GM21528 (cell line): ENCODE data around the gene CWC27.
A peak's percentile ranks its signal among the peaks of the same experiment; 100 is the strongest.

Source experiments
- ATAC-seq: cut with Tn5 transposase; IDR thresholded peaks from one replicate; pipeline ENCODE4 v1.9.1; 2021; ENCODE audit warnings: mild to moderate bottlenecking, moderate library complexity; ENCODE audit not compliant: unreplicated experiment, low FRiP score

Gene CWC27

DNA sequence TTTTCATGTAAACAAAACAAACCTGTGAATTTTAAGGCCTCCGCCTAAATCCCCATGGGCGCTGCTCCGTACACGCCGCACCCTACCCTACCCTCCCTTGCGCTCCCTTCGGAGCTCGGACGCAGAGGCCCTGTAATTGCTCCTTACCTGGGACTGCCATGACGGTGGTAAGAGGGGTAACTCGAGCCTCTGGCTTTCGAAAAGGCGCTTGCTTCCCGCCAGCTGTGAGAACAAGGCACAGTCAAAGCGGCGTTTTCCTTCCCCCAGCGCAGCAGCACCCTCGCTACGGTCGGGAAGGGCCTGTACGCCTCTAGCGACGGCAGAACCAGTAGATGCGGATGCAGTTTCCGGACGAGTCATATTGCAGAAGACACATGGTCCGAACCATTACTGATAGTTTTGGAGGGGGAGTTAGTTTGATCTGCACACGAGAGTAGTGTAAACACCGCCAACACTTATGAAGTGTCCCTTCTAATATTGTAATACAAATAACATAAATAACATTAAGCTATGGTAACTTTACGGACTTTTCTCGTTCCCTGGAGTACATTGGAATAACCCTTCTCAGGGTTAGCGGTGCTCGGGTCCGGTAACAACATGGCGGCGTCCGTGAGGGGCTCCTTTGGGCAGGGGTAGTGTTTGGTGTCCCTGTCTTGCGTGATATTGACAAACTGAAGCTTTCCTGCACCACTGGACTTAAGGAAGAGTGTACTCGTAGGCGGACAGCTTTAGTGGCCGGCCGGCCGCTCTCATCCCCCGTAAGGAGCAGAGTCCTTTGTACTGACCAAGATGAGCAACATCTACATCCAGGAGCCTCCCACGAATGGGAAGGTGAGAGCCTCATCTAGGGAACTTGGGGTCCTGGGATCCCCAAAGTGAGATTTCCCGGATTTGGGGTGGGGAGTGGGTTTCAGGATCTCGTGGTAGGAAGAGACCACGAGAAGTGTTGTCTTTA is at the start of gene CWC27, which contains the start of gene SREK1IP1:
CWC27 (plus strand) TSS at position 573 of the 955 bp plus-strand sequence; CDS start at position 790, 217 bp downstream.
SREK1IP1 (minus strand) TSS at position 334 of the 955 bp plus-strand sequence; CDS start at position 160, 174 bp downstream.
- ATAC-seq = peak; percentile 99

GRCh38 chr5:64722588-64722987 is 46.1 kb upstream of the CWC27 start:
- ATAC-seq = no peak

GRCh38 chr5:64727150-64727549 is 41.6 kb upstream of the CWC27 start:
- ATAC-seq = no peak

- no peak for ATAC-seq
Observed at GRCh38 chr5:64742411-64742810, 26.3 kb upstream of the CWC27 start.

DNA sequence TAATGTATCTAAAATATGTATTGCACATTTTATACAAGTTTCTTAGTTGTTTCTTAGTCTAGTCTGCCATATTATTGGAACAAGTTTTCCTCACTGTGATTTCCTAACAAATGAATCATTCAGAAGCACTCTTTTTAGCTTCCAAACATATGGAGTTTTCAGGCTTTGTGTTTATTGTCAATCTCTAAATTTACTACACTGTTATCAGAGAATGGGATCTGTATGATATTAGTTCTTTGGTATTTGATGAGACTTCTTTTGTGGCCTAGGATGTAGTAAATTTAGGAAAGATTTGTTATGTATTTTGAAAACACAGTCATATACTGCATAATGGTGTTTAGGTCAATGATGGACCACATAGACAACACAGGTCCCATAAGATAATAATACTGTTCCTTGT is 25.9 kb upstream of the CWC27 start:
- ATAC-seq = no peak

GRCh38 chr5:64744914-64745313 is 23.8 kb upstream of the CWC27 start:
- no peak for ATAC-seq

- no peak for ATAC-seq
Observed at GRCh38 chr5:64746446-64746845, 22.3 kb upstream of the CWC27 start.

DNA sequence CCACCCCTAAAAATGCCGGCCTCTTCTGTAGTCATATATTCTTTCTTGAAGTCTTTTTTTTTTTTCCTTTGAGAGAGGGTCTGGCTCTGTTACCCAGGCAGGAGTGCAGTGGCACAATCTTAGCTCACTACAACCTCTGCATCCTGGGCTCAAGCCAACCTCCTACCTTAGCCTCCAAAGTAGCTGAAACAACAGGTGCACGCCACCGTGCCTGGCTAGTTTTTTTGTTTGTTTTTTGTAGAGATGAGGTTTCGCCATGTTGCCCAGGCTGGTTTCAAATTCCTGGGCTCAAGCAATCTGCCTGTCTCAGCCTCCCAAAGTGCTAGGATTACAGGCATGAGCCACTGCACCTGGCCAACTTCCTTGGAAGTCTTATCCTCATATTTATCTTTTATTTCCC is 19.3 kb upstream of the CWC27 start:
- ATAC-seq = no peak

DNA sequence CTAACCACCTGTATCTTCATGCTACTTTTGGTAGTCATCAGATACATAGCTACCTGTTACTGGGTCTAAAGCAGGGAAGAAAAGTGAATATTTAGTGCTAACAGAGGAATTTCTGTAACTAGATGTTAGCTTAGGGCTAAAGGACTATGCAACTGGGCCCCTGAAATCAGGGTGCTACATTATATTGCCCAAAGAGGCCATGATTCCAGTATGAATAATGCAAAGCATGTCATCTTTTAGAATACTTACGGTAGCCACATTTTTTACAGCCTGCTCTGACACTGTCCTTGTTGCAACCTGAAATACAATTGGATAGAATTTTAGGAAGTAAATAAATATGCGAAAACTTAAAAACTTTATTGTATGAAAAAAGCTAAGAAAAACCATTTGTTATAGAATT is 14.7 kb upstream of the CWC27 start:
- no peak for ATAC-seq

DNA sequence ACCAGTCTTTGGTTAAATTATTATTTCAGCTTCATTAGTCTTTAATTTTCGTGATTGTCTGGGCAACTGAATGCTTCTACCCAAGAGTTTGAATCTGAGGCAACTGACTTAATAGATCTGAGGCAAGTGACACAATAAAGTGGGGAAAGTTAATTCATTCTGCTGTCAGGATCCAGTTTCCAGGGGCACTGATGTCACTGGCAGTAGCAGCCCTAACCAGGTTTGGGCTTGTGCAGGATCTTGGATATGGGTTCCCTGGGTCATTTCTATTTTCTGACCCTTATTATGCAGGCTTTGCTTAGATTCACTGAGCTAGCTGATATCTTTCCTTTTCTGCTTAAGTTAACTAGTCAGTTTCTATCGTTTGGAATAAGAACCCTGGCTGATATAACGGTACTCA is 9.8 kb upstream of the CWC27 start:
- ATAC-seq = no peak

GRCh38 chr5:64759960-64760660 is 8.6 kb upstream of the CWC27 start:
- no peak for ATAC-seq

DNA sequence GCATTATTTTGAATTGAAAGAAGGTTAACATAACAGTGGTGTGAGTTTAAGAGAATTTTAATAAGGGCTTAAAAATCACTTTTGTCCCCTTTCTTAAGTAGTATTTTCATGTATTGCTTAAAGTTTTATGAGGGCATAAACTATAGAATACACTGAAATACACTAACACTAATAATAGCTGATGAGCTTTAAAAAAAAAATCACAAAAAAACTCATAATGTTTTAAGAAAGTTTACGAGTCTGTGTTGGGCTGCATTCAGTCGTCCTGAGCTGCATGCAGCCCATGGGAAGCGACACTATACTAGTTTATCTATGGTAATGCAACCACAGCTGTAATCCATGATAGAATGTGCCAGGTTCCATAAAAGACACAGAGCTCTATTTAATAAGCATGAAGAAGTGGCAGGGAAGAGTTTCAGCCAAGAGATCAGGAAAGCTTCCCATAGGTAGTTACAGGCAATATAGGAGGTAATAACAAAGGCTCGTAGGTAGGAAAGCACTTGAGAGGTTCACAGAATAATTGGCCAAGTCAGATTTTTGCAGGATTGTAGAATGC is 4.7 kb upstream of the CWC27 start:
- no peak for ATAC-seq

GRCh38 chr5:64765804-64766504 is 2.8 kb upstream of the CWC27 start:
- no peak for ATAC-seq

GRCh38 chr5:64766941-64767340 is 1.8 kb upstream of the CWC27 start:
- no peak for ATAC-seq

GRCh38 chr5:64767959-64768357 is 772 bp upstream of the CWC27 start:
- ATAC-seq = peak; percentile 9

DNA sequence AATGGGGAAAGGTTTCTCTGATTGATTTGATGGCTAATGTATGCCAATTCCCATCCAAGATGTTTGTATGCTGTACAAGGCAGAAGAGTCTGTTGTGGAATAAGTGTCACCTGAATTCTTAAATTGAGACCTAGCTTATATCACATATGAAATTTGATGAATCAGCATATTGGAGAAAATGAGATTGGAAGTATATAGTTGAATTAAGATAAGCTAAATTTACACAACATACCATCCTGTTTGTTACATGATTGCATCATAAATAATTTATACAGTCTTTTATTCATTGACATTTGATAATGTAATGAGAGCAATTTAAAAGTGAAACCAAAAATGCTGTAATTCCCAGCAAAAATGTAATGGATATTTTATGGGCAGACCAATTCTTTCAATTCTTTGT is 1.1 kb downstream of the CWC27 start:
- no peak for ATAC-seq

DNA sequence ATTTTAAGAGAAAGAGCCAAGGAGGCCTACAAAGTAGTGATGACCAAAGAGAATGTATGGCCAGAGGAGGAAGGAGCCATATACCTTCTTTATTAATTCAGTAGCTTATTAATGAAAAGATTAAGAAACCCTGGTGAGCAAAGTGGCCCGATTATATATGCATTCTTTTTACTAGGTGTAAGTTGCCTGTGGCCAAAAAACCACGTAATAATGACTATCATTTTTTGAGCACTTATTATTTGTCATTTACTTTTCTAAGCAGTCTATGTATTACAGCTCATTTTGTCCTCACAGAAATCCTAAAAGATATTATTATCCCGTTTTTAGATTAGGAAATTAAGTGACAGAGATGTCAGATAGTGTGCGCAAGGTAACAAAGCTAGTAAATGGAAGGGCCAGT is 3.0 kb downstream of the CWC27 start:
- ATAC-seq = no peak

GRCh38 chr5:64773533-64773932 is 4.8 kb downstream of the CWC27 start:
- peak; percentile 56 for ATAC-seq

GRCh38 chr5:64775291-64775690 is 6.6 kb downstream of the CWC27 start:
- ATAC-seq = no peak

GRCh38 chr5:64784451-64785025 is 15.8 kb downstream of the CWC27 start:
- peak; percentile 83 for ATAC-seq
